ENCODE measurements around the gene ATP10A. TPM values are rescaled to one million over a fixed set of nuclear protein-coding genes. Genes with fewer than 3 reads are reported as not detected.

ATP10A gene
- total RNA-seq, 1 experiment from 2014 or later, result not detected

DNA sequence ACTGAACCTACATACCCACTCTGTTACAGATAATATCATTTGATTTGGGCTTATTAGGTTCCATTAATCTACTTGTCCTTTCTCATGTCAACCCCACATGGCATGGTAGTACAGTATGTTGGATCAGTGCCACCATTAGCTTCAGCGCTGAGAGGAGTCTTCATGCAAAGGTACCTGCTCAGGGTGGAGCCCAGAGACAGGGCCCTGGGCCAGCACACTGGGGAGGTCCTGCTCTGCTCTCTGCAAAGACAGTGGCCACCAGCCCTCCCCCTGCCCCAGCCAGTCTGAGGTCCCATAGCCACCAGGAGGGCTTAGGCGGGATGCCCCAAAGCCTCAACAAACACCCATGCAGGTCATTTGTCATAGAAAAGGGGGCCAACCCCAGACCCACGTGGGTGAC lies 71.0 kb downstream of the ATP10A start:
- Histone ChIP-seq H3K27me3 (replicated peaks; ENCODE audit: control insufficient read depth, insufficient read depth, low read length) (no peaks in the 10 kb centered on the region; the same call in 1 of the 2 replicates), H3K4me3 (ENCODE audit: low read depth, low read length) (no peak overlapping the region), H3K4me1 (peaks cover 6% of the 10 kb centered on the region; the same call in 1 of the 2 replicates), H3K9me3 (no peaks in the 10 kb centered on the region), H3K36me3 (ENCODE audit: control insufficient read depth, insufficient read depth, low read length) (no peaks in the 10 kb centered on the region)
- H3K27ac Mint-ChIP-seq (ENCODE audit: unreplicated experiment), result no peak overlapping the region
- H3K27me3 Mint-ChIP-seq (ENCODE audit: insufficient read depth, unreplicated experiment), result peaks cover 3% of the 10 kb centered on the region
- no TSS peak for BruUV-seq (replicated peaks)
- TF ChIP-seq, protein P1, sequence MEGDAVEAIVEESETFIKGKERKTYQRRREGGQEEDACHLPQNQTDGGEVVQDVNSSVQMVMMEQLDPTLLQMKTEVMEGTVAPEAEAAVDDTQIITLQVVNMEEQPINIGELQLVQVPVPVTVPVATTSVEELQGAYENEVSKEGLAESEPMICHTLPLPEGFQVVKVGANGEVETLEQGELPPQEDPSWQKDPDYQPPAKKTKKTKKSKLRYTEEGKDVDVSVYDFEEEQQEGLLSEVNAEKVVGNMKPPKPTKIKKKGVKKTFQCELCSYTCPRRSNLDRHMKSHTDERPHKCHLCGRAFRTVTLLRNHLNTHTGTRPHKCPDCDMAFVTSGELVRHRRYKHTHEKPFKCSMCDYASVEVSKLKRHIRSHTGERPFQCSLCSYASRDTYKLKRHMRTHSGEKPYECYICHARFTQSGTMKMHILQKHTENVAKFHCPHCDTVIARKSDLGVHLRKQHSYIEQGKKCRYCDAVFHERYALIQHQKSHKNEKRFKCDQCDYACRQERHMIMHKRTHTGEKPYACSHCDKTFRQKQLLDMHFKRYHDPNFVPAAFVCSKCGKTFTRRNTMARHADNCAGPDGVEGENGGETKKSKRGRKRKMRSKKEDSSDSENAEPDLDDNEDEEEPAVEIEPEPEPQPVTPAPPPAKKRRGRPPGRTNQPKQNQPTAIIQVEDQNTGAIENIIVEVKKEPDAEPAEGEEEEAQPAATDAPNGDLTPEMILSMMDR (IDR thresholded peaks at IDR 0.05; ENCODE audit: insufficient read depth in 1 of 2, low read depth in 1 of 2, low read length in 1 of 2, severe bottlenecking in 1 of 2, unreplicated experiment in 1 of 2), result no peak
- H3K4me1 Mint-ChIP-seq (ENCODE audit: low read depth, unreplicated experiment), result peaks cover 11% of the 10 kb centered on the region
- POLR2A ChIA-PET, result no interaction called here
- no peak for DNase-seq
- H3K36me3 Mint-ChIP-seq (ENCODE audit: insufficient read depth, unreplicated experiment), result no peaks in the 10 kb centered on the region
- H3K9me3 Mint-ChIP-seq (ENCODE audit: unreplicated experiment), result no peaks in the 10 kb centered on the region
- CTCF ChIA-PET, result no interaction called here
- intact Hi-C loops (cut with micrococcal nuclease; ENCODE audit: unreplicated experiment), result no loop called here
- no peak overlapping the region for H3K4me3 Mint-ChIP-seq (ENCODE audit: unreplicated experiment)

DNA sequence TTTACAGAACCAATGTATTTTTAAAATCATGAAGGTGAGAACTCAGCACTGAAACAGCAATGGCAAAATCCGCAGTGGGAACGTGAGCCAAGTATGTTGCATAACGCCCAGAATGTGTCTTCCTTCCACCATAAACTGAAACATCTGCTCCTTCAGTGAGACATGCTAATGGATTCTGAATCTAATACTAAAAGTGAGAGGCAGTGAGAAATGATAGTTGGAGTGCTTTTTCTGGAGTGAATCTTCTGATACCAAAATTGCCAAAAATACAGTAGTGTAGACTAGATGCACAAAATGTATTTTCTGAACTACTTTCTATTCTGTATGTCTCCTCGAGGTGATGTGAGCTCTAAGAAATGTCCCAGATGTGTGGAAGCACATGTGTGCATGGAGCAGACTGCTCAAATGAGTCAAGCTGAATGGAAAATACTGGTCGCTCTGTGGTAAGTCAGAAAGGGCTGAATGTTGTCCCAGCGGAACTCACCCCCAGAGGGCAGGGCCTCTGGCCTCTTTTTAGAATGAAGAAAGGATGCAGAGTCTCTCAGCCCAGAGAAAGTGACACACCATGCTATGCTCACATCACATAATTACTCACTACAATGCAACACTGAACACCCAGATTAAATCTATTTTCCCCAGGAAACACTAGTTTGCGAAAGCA lies 73.0 kb downstream of the ATP10A start:
- Mint-ChIP-seq H3K4me1 (ENCODE audit: low read depth, unreplicated experiment) (peaks cover 12% of the 10 kb centered on the region), H3K36me3 (ENCODE audit: insufficient read depth, unreplicated experiment) (no peaks in the 10 kb centered on the region), H3K9me3 (ENCODE audit: unreplicated experiment) (no peaks in the 10 kb centered on the region), H3K4me3 (ENCODE audit: unreplicated experiment) (no peak overlapping the region), H3K27ac (ENCODE audit: unreplicated experiment) (no peak overlapping the region), H3K27me3 (ENCODE audit: insufficient read depth, unreplicated experiment) (peaks cover 3% of the 10 kb centered on the region)
- H3K9me3 ChIP-seq, result no peaks in the 10 kb centered on the region
- intact Hi-C loops (cut with micrococcal nuclease; ENCODE audit: unreplicated experiment), result loop anchor here (10.0 kb wide), 1 partner anchor 65 kb away; no protein-coding TSS in a partner anchor
- TF ChIP-seq, protein P1 (IDR thresholded peaks at IDR 0.05; ENCODE audit: insufficient read depth in 1 of 2, low read depth in 1 of 2, low read length in 1 of 2, severe bottlenecking in 1 of 2, unreplicated experiment in 1 of 2), result no peak
- DNase-seq, result no peak
- POLR2A ChIA-PET, result no interaction called here
- H3K36me3 ChIP-seq (ENCODE audit: control insufficient read depth, insufficient read depth, low read length), result no peaks in the 10 kb centered on the region
- no TSS peak for BruUV-seq (replicated peaks)
- H3K4me1 ChIP-seq, result peaks cover 6% of the 10 kb centered on the region; the same call in 1 of the 2 replicates
- CTCF ChIA-PET, result no interaction called here
- H3K27me3 ChIP-seq (replicated peaks; ENCODE audit: control insufficient read depth, insufficient read depth, low read length), result no peaks in the 10 kb centered on the region; the same call in 1 of the 2 replicates
- H3K4me3 ChIP-seq (ENCODE audit: low read depth, low read length), result no peak overlapping the region

DNA sequence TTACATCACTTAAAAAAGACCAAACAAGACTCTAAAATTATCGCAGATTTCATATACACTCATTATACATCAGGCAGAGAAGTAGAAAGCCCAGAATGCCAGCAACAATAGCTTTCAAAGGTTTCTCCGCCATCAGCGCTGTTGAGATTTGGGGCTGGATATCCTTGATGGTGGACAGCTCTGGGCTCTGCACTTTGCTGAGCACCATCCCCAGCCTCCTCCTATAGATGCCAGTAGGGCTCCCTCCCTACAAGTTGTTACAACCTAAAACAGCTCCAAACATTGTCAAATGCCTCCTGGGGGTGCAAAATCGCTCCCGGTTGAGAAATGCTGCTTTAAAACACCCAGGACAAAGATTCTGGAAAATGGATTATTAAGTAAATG lies 73.5 kb downstream of the ATP10A start:
- H3K27me3 ChIP-seq (replicated peaks; ENCODE audit: control insufficient read depth, insufficient read depth, low read length), result no peaks in the 10 kb centered on the region; the same call in 1 of the 2 replicates
- ChIA-PET CTCF (no interaction called here), POLR2A (no interaction called here)
- TF ChIP-seq, protein P1 (IDR thresholded peaks at IDR 0.05; ENCODE audit: insufficient read depth in 1 of 2, low read depth in 1 of 2, low read length in 1 of 2, severe bottlenecking in 1 of 2, unreplicated experiment in 1 of 2), result no peak
- no peaks in the 10 kb centered on the region for H3K36me3 Mint-ChIP-seq (ENCODE audit: insufficient read depth, unreplicated experiment)
- H3K4me3 Mint-ChIP-seq (ENCODE audit: unreplicated experiment), result no peak overlapping the region
- H3K36me3 ChIP-seq (ENCODE audit: control insufficient read depth, insufficient read depth, low read length), result no peaks in the 10 kb centered on the region
- intact Hi-C loops (cut with micrococcal nuclease; ENCODE audit: unreplicated experiment), result loop anchor here (10.0 kb wide), 1 partner anchor 65 kb away; no protein-coding TSS in a partner anchor
- BruUV-seq (replicated peaks), result no TSS peak
- H3K9me3 ChIP-seq, result no peaks in the 10 kb centered on the region
- H3K27me3 Mint-ChIP-seq (ENCODE audit: insufficient read depth, unreplicated experiment), result peaks cover 3% of the 10 kb centered on the region
- H3K9me3 Mint-ChIP-seq (ENCODE audit: unreplicated experiment), result no peaks in the 10 kb centered on the region
- H3K4me1 ChIP-seq, result peaks cover 6% of the 10 kb centered on the region; the same call in 1 of the 2 replicates
- H3K27ac Mint-ChIP-seq (ENCODE audit: unreplicated experiment), result no peak overlapping the region
- peaks cover 12% of the 10 kb centered on the region for H3K4me1 Mint-ChIP-seq (ENCODE audit: low read depth, unreplicated experiment)
- no peak overlapping the region for H3K4me3 ChIP-seq (ENCODE audit: low read depth, low read length)
- DNase-seq, result no peak

Measured in Caco-2 (cell line).